ENCODE data around the gene MOV10. TPM values are rescaled to one million over a fixed set of nuclear protein-coding genes. Genes with fewer than 3 reads are reported as not detected.

Gene MOV10
- polyA plus RNA-seq, 1 of the 3 experiments (the other 2 are of a cell fraction) = 87.4 TPM

DNA sequence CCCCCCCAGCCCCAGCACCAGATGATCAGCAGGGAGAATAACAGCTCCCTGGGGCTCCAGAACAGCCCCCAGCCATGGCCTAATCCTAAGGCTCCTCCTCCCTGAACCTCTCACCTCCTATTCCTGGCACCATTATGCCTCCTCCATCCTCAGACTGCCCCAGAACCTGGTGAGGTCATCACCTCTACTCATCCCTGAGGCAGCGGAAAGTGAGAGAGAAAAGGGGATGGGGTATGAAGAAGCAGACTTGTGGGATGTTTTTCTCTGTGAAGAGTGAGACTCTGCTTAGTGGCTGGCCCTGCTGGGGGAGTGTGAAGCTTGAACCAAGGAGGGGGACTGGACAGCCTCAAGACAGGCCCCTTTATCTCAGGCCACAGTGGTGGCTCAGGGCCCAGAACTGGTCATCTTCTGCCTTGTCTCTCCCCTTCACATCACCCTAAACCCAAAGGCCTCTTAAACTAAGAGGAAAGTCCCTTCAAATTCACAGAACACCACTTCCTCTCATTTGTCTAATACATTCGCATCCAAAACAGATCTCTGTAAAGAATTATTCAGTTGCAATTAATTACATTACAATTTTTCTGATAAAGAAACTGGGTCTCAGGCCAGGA lies 42.9 kb downstream of the MOV10 start:
- Histone ChIP-seq H3K9me3 (no peaks in the 10 kb centered on the region), H3K4me3 (ENCODE audit: low read depth in 2 of 2, low read length in 1 of 2) (no peak overlapping the region)
- TF ChIP-seq NFIC (IDR thresholded peaks at IDR 0.05; ENCODE audit: borderline replicate concordance) (no peak), EZH2phosphoT487 (IDR thresholded peaks at IDR 0.05; ENCODE audit: borderline replicate concordance, low read depth) (no peak), EP300 (IDR thresholded peaks at IDR 0.05; ENCODE audit: borderline replicate concordance in 1 of 2, low read depth in 1 of 2, low read length in 1 of 2) (no peak), MAX (IDR thresholded peaks at IDR 0.05; ENCODE audit: low read depth) (no peak), GABPA (IDR thresholded peaks at IDR 0.05; ENCODE audit: low read depth) (no peak), RXRA (IDR thresholded peaks at IDR 0.05; ENCODE audit: borderline replicate concordance, low read depth) (no peak), POLR2AphosphoS5 (IDR thresholded peaks at IDR 0.05; ENCODE audit: low read depth, low read length) (no peak), GATA2 (CRISPR knock-in tag; IDR thresholded peaks at IDR 0.05) (no peak), YY1 (IDR thresholded peaks at IDR 0.05; ENCODE audit: low read depth) (no peak), SMC3 (IDR thresholded peaks at IDR 0.05; ENCODE audit: low read depth, low read length) (no peak), FOXJ3 (CRISPR knock-in tag; IDR thresholded peaks at IDR 0.05) (no peak), ZBTB33 (IDR thresholded peaks at IDR 0.05; ENCODE audit: borderline replicate concordance, low read depth) (no peak), REST (IDR thresholded peaks at IDR 0.05; ENCODE audit: low read depth, low read length) (no peak), JUND (IDR thresholded peaks at IDR 0.05) (no peak), FOXM1 (IDR thresholded peaks at IDR 0.05; ENCODE audit: low read depth) (no peak), TEAD4 (IDR thresholded peaks at IDR 0.05; ENCODE audit: borderline replicate concordance, insufficient read depth) (no peak)
- TF ChIP-seq, protein P1, sequence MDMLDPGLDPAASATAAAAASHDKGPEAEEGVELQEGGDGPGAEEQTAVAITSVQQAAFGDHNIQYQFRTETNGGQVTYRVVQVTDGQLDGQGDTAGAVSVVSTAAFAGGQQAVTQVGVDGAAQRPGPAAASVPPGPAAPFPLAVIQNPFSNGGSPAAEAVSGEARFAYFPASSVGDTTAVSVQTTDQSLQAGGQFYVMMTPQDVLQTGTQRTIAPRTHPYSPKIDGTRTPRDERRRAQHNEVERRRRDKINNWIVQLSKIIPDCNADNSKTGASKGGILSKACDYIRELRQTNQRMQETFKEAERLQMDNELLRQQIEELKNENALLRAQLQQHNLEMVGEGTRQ (IDR thresholded peaks at IDR 0.05; ENCODE audit: borderline replicate concordance, low read depth, low read length) = no peak
- TF ChIP-seq, protein P2, sequence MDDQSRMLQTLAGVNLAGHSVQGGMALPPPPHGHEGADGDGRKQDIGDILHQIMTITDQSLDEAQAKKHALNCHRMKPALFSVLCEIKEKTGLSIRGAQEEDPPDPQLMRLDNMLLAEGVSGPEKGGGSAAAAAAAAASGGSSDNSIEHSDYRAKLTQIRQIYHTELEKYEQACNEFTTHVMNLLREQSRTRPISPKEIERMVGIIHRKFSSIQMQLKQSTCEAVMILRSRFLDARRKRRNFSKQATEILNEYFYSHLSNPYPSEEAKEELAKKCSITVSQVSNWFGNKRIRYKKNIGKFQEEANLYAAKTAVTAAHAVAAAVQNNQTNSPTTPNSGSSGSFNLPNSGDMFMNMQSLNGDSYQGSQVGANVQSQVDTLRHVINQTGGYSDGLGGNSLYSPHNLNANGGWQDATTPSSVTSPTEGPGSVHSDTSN (IDR thresholded peaks at IDR 0.05) = no peak

More for the DNA sequence above, 42.9 kb downstream of the MOV10 start:
- Histone ChIP-seq H3K27ac (ENCODE audit: low read depth in 2 of 2, low read length in 1 of 2) (no peak overlapping the region), H4K20me1 (ENCODE audit: insufficient read depth) (no peaks in the 10 kb centered on the region), H3K9me2 (no peaks in the 10 kb centered on the region), H3K4me2 (no peak overlapping the region), H3K9ac (no peak overlapping the region), H3K36me3 (replicated peaks in 1 of 2; ENCODE audit: control insufficient read depth in 1 of 2, insufficient read depth in 2 of 2, low read length in 1 of 2) (no peaks in the 10 kb centered on the region), H3K27me3 (ENCODE audit: insufficient read depth) (no peaks in the 10 kb centered on the region), H3F3A (replicated peaks; ENCODE audit: insufficient read depth) (peaks cover 9% of the 10 kb centered on the region), H3K79me2 (ENCODE audit: insufficient read depth) (no peaks in the 10 kb centered on the region), H3K4me1 (ENCODE audit: control insufficient read depth in 1 of 2, insufficient read depth in 2 of 2, low read depth in 1 of 2, low read length in 1 of 2) (peaks cover 0 to 23% of the 10 kb centered on the region in 2 experiments; a peak in 1 of 4 replicates), H2AFZ (ENCODE audit: low read depth) (no peak overlapping the region)
- POLR2A ChIA-PET = no interaction called here
- WGBS (ENCODE audit: low lambda C conversion rate) = 85% methylated on average over 2 of the region's 2 CpGs
- no peak for DNase-seq
- CTCF ChIA-PET = interaction anchor here (0.6 to 11.8 kb wide), 35 partner anchors 9 to 398 kb away, joined by 3 to 754 read pairs (median 9); partner anchors contain the start of genes LRIG2 and RHOC
